ENCODE data around the gene MAPK13. TPM values are rescaled to one million over a fixed set of nuclear protein-coding genes. Genes with fewer than 3 reads are reported as not detected.
"Not testable (repeated sequence)": the region's sequence is repeated elsewhere in the genome, so short reads cannot be mapped to it uniquely, and the experiment has no call there.

Gene MAPK13
- 34.7 and 37.5 TPM in 2 replicates for total RNA-seq

DNA sequence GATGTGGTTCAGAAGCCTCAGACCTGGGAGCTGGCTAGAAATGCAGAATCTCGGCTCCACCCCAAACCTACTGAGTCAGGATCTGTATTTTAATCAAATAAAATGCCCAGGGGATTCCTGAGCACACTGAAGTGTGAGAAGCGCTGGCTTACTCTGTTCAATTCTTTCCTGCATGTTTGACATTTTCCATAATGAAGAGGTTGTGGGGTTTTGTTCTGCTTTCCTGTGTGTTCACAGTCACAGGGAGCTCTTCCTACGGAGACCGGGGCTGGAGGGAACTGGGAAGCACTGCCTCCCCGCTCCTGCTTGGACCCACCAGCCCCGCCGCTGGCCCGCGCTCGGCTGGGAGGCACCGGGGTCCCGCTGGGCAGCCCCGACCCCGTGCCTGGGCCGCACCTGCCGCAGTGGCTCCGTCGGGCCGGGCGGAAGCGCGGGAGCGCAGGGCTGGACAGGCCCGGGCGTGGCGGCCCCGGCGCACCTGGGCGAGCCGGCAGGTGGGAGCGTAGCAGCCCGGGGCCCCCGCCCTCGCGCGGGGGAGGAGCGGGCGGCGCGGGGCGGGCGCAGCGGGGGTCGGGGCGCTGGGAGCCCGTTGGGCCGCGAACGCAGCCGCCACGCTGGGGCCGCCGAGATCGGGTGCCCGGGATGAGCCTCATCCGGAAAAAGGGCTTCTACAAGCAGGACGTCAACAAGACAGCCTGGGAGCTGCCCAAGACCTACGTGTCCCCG, at the start of gene MAPK13:
TSS of gene MAPK13 (plus strand) at position 573 of the 726 bp plus-strand sequence. CDS start at position 643, 70 bp downstream.
- H3K36me3 Mint-ChIP-seq (ENCODE audit: low read depth), result peaks cover 22% of the 10 kb centered on the region
- peak within 1 kb of the TSS; percentile 92 for H3K27ac Mint-ChIP-seq
- no peaks in the 10 kb centered on the region for H3K27me3 Mint-ChIP-seq (ENCODE audit: low read depth)
- DNase-seq (ENCODE audit: low spot score), result no peak
- H3K4me1 Mint-ChIP-seq (ENCODE audit: low read depth), result peaks cover 35% of the 10 kb centered on the region
- no peaks in the 10 kb centered on the region for H3K9me3 Mint-ChIP-seq
- intact Hi-C loops (cut with micrococcal nuclease), result loop anchor here (5.0 to 10.0 kb wide), 2 partner anchors 37 to 555 kb away; no protein-coding TSS in a partner anchor
- H3K4me3 Mint-ChIP-seq (ENCODE audit: low read depth), result peak within 1 kb of the TSS; percentile 85

- DNase-seq (ENCODE audit: low spot score), result no peak
- peaks cover 40% of the 10 kb centered on the region for H3K9me3 Mint-ChIP-seq
- H3K4me1 Mint-ChIP-seq (ENCODE audit: low read depth), result peaks cover 4% of the 10 kb centered on the region
- no peak overlapping the region for H3K27ac Mint-ChIP-seq
- intact Hi-C loops (cut with micrococcal nuclease), result no loop called here
- no peaks in the 10 kb centered on the region for H3K27me3 Mint-ChIP-seq (ENCODE audit: low read depth)
- H3K36me3 Mint-ChIP-seq (ENCODE audit: low read depth), result peaks cover 92% of the 10 kb centered on the region
- H3K4me3 Mint-ChIP-seq (ENCODE audit: low read depth), result no peak overlapping the region
Measured at GRCh38 chr6:36082318-36082717, 48.0 kb upstream of the MAPK13 start.

DNA sequence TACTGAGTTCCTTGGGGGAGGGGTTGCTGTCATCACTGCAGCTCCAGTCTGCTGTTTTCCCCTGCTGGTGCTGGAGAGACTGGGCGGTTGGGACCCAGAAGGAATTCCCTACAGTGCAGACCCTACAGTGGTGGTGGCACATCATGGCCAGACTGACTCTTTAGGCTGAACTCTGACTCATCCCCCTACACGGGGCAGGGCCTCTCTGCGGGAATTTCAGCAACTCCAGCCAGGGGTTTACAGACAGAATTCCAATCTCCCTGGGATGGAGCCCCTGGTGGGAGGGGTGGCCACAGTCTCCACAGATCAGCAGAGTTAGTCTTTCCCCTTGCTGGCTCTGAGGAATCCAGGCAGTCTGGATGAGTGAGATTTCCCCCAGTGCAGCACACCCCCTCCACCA, 46.9 kb upstream of the MAPK13 start:
- Mint-ChIP-seq H3K4me3 (ENCODE audit: low read depth) (no peak overlapping the region), H3K4me1 (ENCODE audit: low read depth) (peaks cover 2% of the 10 kb centered on the region), H3K27ac (no peak overlapping the region), H3K27me3 (ENCODE audit: low read depth) (no peaks in the 10 kb centered on the region), H3K9me3 (peaks cover 40% of the 10 kb centered on the region), H3K36me3 (ENCODE audit: low read depth) (peaks cover 90% of the 10 kb centered on the region)
- intact Hi-C loops (cut with micrococcal nuclease), result no loop called here
- DNase-seq (ENCODE audit: low spot score), result no peak

DNA sequence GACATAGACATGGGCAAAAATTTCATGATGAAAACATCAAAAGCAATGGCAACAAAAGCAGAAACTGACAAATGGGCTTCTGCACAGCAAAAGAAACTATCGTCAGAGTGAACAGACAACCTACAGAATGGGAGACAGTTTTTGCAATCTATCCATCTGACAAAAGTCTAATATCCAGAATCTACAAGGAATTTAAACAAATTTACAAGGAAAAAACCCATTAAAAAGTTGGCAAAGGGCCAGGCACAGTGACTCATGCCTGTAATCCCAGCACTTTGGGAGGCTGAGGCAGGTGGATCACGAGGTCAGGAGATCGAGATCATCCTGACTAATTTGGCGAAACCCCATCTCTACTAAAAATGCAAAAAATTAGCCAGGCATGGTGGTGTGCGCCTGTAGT, 42.1 kb upstream of the MAPK13 start:
- peaks cover 17% of the 10 kb centered on the region for H3K9me3 Mint-ChIP-seq
- H3K4me1 Mint-ChIP-seq (ENCODE audit: low read depth); intact Hi-C loops (cut with micrococcal nuclease); H3K4me3 Mint-ChIP-seq (ENCODE audit: low read depth); H3K27ac Mint-ChIP-seq; H3K27me3 Mint-ChIP-seq (ENCODE audit: low read depth); DNase-seq (ENCODE audit: low spot score): not testable (repeated sequence)
- peaks cover 59% of the 10 kb centered on the region for H3K36me3 Mint-ChIP-seq (ENCODE audit: low read depth)

- intact Hi-C loops (cut with micrococcal nuclease), result no loop called here
- Mint-ChIP-seq H3K36me3 (ENCODE audit: low read depth) (peaks cover 51% of the 10 kb centered on the region), H3K9me3 (peaks cover 17% of the 10 kb centered on the region), H3K4me1 (ENCODE audit: low read depth) (peaks cover 6% of the 10 kb centered on the region), H3K27ac (no peak overlapping the region), H3K27me3 (ENCODE audit: low read depth) (no peaks in the 10 kb centered on the region), H3K4me3 (ENCODE audit: low read depth) (no peak overlapping the region)
- no peak for DNase-seq (ENCODE audit: low spot score)
Measured at GRCh38 chr6:36089048-36089447, 41.3 kb upstream of the MAPK13 start.

- no peak overlapping the region for H3K4me3 Mint-ChIP-seq (ENCODE audit: low read depth)
- intact Hi-C loops (cut with micrococcal nuclease), result no loop called here
- DNase-seq (ENCODE audit: low spot score), result no peak
- peaks cover 23% of the 10 kb centered on the region for H3K4me1 Mint-ChIP-seq (ENCODE audit: low read depth)
- no peaks in the 10 kb centered on the region for H3K27me3 Mint-ChIP-seq (ENCODE audit: low read depth)
- H3K27ac Mint-ChIP-seq, result no peak overlapping the region
- H3K9me3 Mint-ChIP-seq, result no peaks in the 10 kb centered on the region
- H3K36me3 Mint-ChIP-seq (ENCODE audit: low read depth), result peaks cover 15% of the 10 kb centered on the region
Measured at GRCh38 chr6:36094238-36094637, 36.1 kb upstream of the MAPK13 start.

- H3K36me3 Mint-ChIP-seq (ENCODE audit: low read depth), result peaks cover 15% of the 10 kb centered on the region
Measured at GRCh38 chr6:36094753-36095496, 35.4 kb upstream of the MAPK13 start.

DNA sequence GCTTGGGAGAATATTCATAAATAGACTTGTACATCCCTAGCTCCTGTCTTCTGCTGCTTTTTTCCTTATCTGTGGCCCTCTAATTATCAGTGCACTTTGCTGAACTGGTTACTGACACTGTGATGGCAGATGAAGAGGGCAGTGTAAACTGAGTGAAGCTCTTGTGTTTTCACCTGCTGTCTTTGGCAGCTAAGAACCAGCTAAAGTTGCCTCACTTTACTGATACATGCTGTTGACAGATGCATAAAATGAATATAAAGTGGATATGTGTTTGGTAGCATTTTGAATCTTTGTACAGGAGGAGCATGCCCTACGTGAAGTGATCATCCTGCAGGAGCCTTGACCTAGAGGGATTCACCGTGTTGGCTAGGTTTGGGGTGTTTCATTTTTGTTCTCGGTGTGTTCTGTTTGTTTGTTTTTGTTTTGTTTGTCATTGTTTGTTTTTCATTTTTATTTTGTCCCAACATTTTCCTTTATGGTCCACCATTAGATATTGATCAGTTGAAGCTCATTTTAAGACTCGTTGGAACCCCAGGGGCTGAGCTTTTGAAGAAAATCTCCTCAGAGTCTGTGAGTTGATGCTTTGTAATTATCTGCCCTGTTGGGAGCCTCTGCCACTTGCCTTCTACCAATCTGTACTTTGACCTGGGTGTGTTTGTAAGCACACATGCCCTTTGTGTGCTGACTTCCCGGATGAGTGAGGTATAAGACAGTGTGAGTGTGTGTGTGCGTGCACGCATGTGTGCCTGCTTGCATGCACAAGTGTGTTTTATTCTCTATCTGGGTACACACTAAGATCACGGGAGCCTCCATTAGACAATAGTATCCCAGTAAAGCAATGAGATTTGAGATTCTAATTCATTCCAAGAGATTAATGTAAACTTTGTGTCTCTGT, 34.6 kb upstream of the MAPK13 start:
- intact Hi-C loops (cut with micrococcal nuclease), result loop anchor here (1.0 kb wide), 1 partner anchor 68 kb away; the partner anchor contains the start of gene MAPK14
- H3K4me1 Mint-ChIP-seq (ENCODE audit: low read depth), result peaks cover 32% of the 10 kb centered on the region
- no peaks in the 10 kb centered on the region for H3K27me3 Mint-ChIP-seq (ENCODE audit: low read depth)
- no peak for DNase-seq (ENCODE audit: low spot score)
- H3K9me3 Mint-ChIP-seq, result no peaks in the 10 kb centered on the region
- H3K4me3 Mint-ChIP-seq (ENCODE audit: low read depth), result no peak overlapping the region
- no peak overlapping the region for H3K27ac Mint-ChIP-seq
- peaks cover 15% of the 10 kb centered on the region for H3K36me3 Mint-ChIP-seq (ENCODE audit: low read depth)

More at GRCh38 chr6:36094753-36095496, 35.4 kb upstream of the MAPK13 start:
- peak; percentile 66 for DNase-seq (ENCODE audit: low spot score)
- Mint-ChIP-seq H3K27ac (no peak overlapping the region), H3K4me1 (ENCODE audit: low read depth) (peaks cover 27% of the 10 kb centered on the region), H3K27me3 (ENCODE audit: low read depth) (no peaks in the 10 kb centered on the region), H3K4me3 (ENCODE audit: low read depth) (no peak overlapping the region), H3K9me3 (no peaks in the 10 kb centered on the region)
- intact Hi-C loops (cut with micrococcal nuclease), result loop anchor here (1.0 kb wide), 1 partner anchor 68 kb away; the partner anchor contains the start of gene MAPK14

GRCh38 chr6:36098253-36098919, 31.9 kb upstream of the MAPK13 start:
- intact Hi-C loops (cut with micrococcal nuclease), result no loop called here
- H3K27me3 Mint-ChIP-seq (ENCODE audit: low read depth), result no peaks in the 10 kb centered on the region
- no peaks in the 10 kb centered on the region for H3K9me3 Mint-ChIP-seq

DNA sequence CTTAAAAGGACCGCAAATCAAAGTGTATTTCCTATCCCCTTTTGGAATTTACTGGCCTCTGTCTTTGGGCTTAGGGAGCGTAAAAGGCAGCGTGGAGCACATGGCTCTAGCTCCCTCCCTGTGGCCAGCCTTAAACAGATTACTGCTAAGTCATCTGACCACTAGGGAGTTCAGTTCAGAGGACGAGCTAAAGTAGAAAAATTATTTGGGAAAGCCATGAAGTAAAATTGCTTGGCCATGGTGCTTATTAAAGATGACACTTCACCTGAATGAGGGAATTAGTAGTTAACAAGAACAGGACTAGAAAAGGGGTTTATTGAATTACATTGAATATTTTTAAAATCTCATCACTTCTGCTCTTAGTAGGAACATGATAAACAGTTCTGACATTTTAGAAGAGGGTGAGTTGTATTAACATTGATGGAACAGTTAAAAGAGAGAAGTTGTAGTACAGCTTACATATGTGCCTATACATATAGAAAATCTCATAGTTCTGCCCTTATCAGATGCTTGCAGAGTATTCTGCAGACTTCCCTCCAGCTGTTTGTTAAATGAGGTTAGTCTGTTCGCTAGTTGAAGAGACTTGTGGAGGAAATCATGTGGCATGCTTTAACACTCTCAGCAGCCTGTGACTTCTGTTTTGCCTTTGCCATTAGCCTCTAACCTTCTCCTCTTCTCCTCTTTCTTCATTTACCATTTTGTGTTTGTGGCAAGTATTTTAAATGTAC, 31.2 kb upstream of the MAPK13 start:
- Mint-ChIP-seq H3K4me3 (ENCODE audit: low read depth) (no peak overlapping the region), H3K4me1 (ENCODE audit: low read depth) (peaks cover 28% of the 10 kb centered on the region), H3K9me3 (no peaks in the 10 kb centered on the region), H3K27me3 (ENCODE audit: low read depth) (no peaks in the 10 kb centered on the region), H3K27ac (no peak overlapping the region), H3K36me3 (ENCODE audit: low read depth) (peaks cover 22% of the 10 kb centered on the region)
- no peak for DNase-seq (ENCODE audit: low spot score)
- intact Hi-C loops (cut with micrococcal nuclease), result no loop called here

More at GRCh38 chr6:36098253-36098919, 31.9 kb upstream of the MAPK13 start:
- Mint-ChIP-seq H3K4me1 (ENCODE audit: low read depth) (peaks cover 28% of the 10 kb centered on the region), H3K36me3 (ENCODE audit: low read depth) (peaks cover 15% of the 10 kb centered on the region), H3K4me3 (ENCODE audit: low read depth) (no peak overlapping the region), H3K27ac (no peak overlapping the region)
- no peak for DNase-seq (ENCODE audit: low spot score)

DNA sequence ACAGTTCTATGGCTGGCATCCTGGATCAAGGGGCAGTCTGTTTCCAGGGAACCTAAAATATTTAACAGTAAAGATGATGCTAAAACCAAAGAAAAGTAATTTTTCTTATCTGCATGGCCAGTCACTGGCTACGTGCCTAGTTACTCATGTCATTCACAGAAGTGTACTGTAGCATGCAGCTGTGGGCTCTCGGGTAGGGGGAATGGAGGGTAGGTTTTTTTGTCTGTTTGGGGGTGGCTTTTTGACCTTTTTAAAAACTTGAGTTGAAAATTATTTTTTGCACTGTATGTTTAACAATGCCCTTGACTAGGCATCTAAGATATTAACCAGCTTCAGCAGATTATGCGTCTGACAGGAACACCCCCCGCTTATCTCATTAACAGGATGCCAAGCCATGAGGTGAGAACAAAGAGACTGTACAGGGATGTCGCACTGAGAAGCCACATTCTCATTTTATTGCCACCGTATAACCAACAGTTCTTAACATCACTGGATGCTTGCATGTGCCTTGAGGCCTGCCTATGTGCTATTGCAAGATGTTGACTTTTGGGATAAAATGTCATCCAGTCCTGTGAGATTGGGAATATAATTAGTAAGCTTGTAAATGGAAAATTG, 30.3 kb upstream of the MAPK13 start:
- Mint-ChIP-seq H3K27me3 (ENCODE audit: low read depth) (no peaks in the 10 kb centered on the region), H3K36me3 (ENCODE audit: low read depth) (peaks cover 24% of the 10 kb centered on the region), H3K27ac (no peak overlapping the region), H3K9me3 (no peaks in the 10 kb centered on the region), H3K4me1 (ENCODE audit: low read depth) (peaks cover 22% of the 10 kb centered on the region), H3K4me3 (ENCODE audit: low read depth) (no peak overlapping the region)
- intact Hi-C loops (cut with micrococcal nuclease), result no loop called here
- no peak for DNase-seq (ENCODE audit: low spot score)
